ENCODE data around the gene WT1.

- TF ChIP-seq ATF6 (CRISPR knock-in tag; IDR thresholded peaks at IDR 0.05) = no peak
- TF ChIP-seq USF2 (CRISPR knock-in tag; IDR thresholded peaks at IDR 0.05) = no peak
- no peak for TF ChIP-seq CTCF (IDR thresholded peaks at IDR 0.05)
- no peak for TF ChIP-seq SMAD3 (CRISPR knock-in tag; IDR thresholded peaks at IDR 0.05; ENCODE audit: borderline replicate concordance)
- TF ChIP-seq E2F5 (CRISPR knock-in tag; IDR thresholded peaks at IDR 0.05) = no peak
- TF ChIP-seq ATF2 (CRISPR knock-in tag; IDR thresholded peaks at IDR 0.05; ENCODE audit: borderline replicate concordance, low read depth) = no peak
Observed at GRCh38 chr11:32440916-32441315, 5.6 kb upstream of the WT1 start.
